OCI-LY1 (cell line): ENCODE data around the gene NTRK3.

ENCODE experiments used
- H2AFZ ChIP-seq: fragments of 200-600 bp; sonication (generic), shearing (Covaris generic); 2 replicates; pipeline ENCODE4 v1.6.0; 2014; ENCODE audit warnings: antibody characterized with exemption, mild to moderate bottlenecking, low read length
- H3F3A ChIP-seq: fragments of 200-600 bp; sonication (generic), shearing (Covaris generic); 2 replicates; pipeline ENCODE4 v1.6.0; 2014; ENCODE audit warnings: mild to moderate bottlenecking, antibody characterized with exemption, low read length, moderate library complexity; ENCODE audit not compliant: insufficient read depth
- H3K27ac ChIP-seq: fragments of 200-600 bp; sonication (generic); 2 replicates; pipeline ENCODE4 v1.5.1; 2014; ENCODE audit warnings: low read length, mixed run types, mild to moderate bottlenecking, low read depth; ENCODE audit not compliant: poor library complexity, severe bottlenecking
- H3K27me3 ChIP-seq: fragments of 200-600 bp; sonication (generic); 2 replicates; pipeline ENCODE4 v1.6.0; 2014; ENCODE audit warnings: antibody characterized with exemption, mild to moderate bottlenecking, low read length, moderate library complexity; ENCODE audit not compliant: insufficient read depth
- H3K36me3 ChIP-seq: fragments of 200-600 bp; sonication (generic); 2 replicates; pipeline ENCODE4 v1.6.1; 2014; ENCODE audit warnings: mild to moderate bottlenecking, antibody characterized with exemption, low read length, moderate library complexity, mixed read lengths; ENCODE audit not compliant: insufficient read depth
- H3K4me1 ChIP-seq: fragments of 200-600 bp; sonication (generic); 2 replicates; pipeline ENCODE4 v1.5.1; 2014; ENCODE audit warnings: mild to moderate bottlenecking, low read length, moderate library complexity; ENCODE audit not compliant: insufficient read depth, severe bottlenecking
- H3K4me2 ChIP-seq: fragments of 200-600 bp; sonication (generic), shearing (Covaris generic); 2 replicates; pipeline ENCODE4 v1.6.1; 2014; ENCODE audit warnings: low read length
- H3K4me3 ChIP-seq: fragments of 200-600 bp; sonication (generic); 2 replicates; pipeline ENCODE4 v1.5.1; 2014; ENCODE audit warnings: low read length, low read depth, mild to moderate bottlenecking, mixed read lengths; ENCODE audit not compliant: poor library complexity, severe bottlenecking
- H3K79me2 ChIP-seq: fragments of 200-600 bp; shearing (Covaris generic); 2 replicates; pipeline ENCODE4 v1.6.1; 2016; ENCODE audit warnings: mixed run types, low read length, mixed read lengths; ENCODE audit not compliant: insufficient read depth
- H3K9ac ChIP-seq: fragments of 200-600 bp; sonication (generic), shearing (Covaris generic); 2 replicates; pipeline ENCODE4 v1.6.1; 2014; ENCODE audit warnings: mild to moderate bottlenecking, low read length, mixed read lengths
- H3K9me2 ChIP-seq: fragments of 200-600 bp; sonication (generic), shearing (Covaris generic); 2 replicates; pipeline ENCODE4 v1.6.1; 2014; ENCODE audit warnings: low read depth, mild to moderate bottlenecking, low read length, mixed read lengths
- H3K9me3 ChIP-seq: fragments of 200-600 bp; shearing (Covaris generic); 2 replicates; pipeline ENCODE4 v1.6.1; 2014; ENCODE audit warnings: low read length, mixed read lengths
- H4K20me1 ChIP-seq: fragments of 200-600 bp; sonication (generic), shearing (Covaris generic); 2 replicates; pipeline ENCODE4 v1.6.0; 2016; ENCODE audit warnings: mild to moderate bottlenecking, low read length; ENCODE audit not compliant: insufficient read depth
- EZH2 ChIP-seq: fragments of 200-600 bp; sonication (generic), shearing (Covaris generic); IDR thresholded peaks from 2 replicates; pipeline ENCODE4 v1.8.0; 2017; ENCODE audit warnings: borderline replicate concordance, mixed run types, mild to moderate bottlenecking, antibody characterized with exemption, low read length, moderate library complexity, mixed read lengths
- TF ChIP-seq, protein P1 (sequence below): fragments of 200-600 bp; sonication (generic), shearing (Covaris generic); IDR thresholded peaks from 2 replicates; pipeline ENCODE4 v1.5.1; 2017; ENCODE audit warnings: mild to moderate bottlenecking, antibody characterized with exemption, low read length, moderate library complexity, mixed read lengths

The NTRK3 gene

DNA sequence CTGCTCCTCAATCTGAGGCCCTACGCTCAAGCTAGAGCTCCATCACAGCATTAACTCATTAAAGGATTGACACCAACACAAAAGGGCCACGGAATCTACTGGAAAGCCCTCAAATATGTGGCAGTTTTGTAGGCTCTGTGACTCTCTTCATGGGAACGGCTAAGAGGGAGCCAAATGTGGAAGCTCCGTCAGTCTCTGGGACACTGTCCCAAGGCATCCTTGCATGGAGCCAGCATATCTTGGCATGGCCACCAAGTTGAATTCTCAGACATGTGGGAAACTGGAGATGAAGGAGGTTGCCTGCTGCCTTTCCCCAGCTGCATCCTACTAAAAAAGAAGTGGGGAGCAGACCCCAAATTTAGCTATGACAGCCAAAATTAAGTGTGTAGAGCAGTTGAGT lies 296.9 kb downstream of the NTRK3 start:
- H3K4me2 ChIP-seq = no peak overlapping the region
- no peaks in the 10 kb centered on the region for H3K9me2 ChIP-seq
- H3K4me1 ChIP-seq = no peaks in the 10 kb centered on the region
- no peaks in the 10 kb centered on the region for H3K9me3 ChIP-seq
- no peaks in the 10 kb centered on the region for H3K36me3 ChIP-seq
- H3K27ac ChIP-seq = no peak overlapping the region
- no peak overlapping the region for H2AFZ ChIP-seq
- TF ChIP-seq, protein P1, sequence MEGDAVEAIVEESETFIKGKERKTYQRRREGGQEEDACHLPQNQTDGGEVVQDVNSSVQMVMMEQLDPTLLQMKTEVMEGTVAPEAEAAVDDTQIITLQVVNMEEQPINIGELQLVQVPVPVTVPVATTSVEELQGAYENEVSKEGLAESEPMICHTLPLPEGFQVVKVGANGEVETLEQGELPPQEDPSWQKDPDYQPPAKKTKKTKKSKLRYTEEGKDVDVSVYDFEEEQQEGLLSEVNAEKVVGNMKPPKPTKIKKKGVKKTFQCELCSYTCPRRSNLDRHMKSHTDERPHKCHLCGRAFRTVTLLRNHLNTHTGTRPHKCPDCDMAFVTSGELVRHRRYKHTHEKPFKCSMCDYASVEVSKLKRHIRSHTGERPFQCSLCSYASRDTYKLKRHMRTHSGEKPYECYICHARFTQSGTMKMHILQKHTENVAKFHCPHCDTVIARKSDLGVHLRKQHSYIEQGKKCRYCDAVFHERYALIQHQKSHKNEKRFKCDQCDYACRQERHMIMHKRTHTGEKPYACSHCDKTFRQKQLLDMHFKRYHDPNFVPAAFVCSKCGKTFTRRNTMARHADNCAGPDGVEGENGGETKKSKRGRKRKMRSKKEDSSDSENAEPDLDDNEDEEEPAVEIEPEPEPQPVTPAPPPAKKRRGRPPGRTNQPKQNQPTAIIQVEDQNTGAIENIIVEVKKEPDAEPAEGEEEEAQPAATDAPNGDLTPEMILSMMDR = no peak
- no peak for TF ChIP-seq EZH2
- H3K27me3 ChIP-seq = no peaks in the 10 kb centered on the region
- no peak overlapping the region for H3K4me3 ChIP-seq
- no peak overlapping the region for H3K9ac ChIP-seq
- H4K20me1 ChIP-seq = no peaks in the 10 kb centered on the region
- no peaks in the 10 kb centered on the region for H3F3A ChIP-seq
- no peaks in the 10 kb centered on the region for H3K79me2 ChIP-seq

DNA sequence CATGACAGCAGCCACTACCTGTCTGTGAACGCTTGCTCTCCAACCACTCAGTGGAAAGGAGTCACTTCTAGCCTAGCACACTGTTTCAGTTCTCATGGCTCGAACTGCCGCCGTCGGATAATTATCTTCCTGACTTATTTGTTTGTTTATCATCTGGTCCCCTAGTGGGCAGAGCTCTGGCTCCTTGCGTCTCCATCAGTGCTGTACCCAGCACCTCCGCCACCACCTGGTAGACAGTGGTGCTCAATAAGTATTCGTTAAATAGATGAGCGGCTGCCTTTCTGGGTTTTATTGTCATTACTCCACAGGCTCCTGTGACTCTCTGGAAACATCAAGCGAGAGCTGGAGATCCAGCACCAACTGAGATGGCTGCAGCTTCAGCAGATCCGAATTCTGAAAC lies 297.5 kb downstream of the NTRK3 start:
- TF ChIP-seq, protein P1 = no peak
- TF ChIP-seq EZH2 = no peak
- H3K27ac ChIP-seq = no peak overlapping the region
- no peak overlapping the region for H3K9ac ChIP-seq
- no peaks in the 10 kb centered on the region for H3K36me3 ChIP-seq
- no peak overlapping the region for H2AFZ ChIP-seq
- no peak overlapping the region for H3K4me3 ChIP-seq
- no peaks in the 10 kb centered on the region for H3K9me2 ChIP-seq
- H3K9me3 ChIP-seq = no peaks in the 10 kb centered on the region
- H3K27me3 ChIP-seq = no peaks in the 10 kb centered on the region
- no peaks in the 10 kb centered on the region for H3K4me1 ChIP-seq
- no peaks in the 10 kb centered on the region for H4K20me1 ChIP-seq
- H3K4me2 ChIP-seq = no peak overlapping the region
- no peaks in the 10 kb centered on the region for H3K79me2 ChIP-seq
- H3F3A ChIP-seq = no peaks in the 10 kb centered on the region

DNA sequence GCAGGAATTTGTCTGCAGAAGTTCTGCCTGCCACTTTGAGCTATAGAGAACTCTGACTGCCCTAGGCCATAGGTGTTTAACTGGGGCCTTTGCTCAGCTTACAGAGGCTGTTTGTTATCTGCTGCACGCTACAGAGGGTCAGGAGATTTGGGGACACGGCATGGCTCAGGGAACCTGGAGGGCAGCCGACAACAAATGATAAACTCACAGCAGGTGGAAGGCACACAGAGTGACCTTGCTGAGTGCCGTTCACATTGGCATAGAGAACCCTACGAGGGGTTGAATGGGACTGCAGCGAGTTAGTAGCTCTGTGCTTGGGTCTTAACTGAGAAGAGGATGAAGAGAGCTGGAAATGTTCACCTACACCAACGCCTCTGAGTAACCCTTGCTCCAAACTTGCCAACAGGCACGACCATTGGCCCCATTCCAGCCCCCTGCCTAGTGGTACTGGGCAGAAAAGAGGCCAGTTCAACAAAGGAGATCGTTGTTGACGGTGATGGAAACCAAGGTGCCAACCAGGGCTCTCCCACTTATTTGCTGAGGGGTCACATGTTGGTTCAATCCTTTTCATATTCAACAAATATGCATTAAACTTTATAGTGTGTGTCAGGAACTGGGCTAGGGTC lies 301.1 kb downstream of the NTRK3 start:
- H3K4me2 ChIP-seq = no peak overlapping the region
- H3K9me3 ChIP-seq = no peaks in the 10 kb centered on the region
- no peak overlapping the region for H3K9ac ChIP-seq
- no peaks in the 10 kb centered on the region for H3K79me2 ChIP-seq
- no peaks in the 10 kb centered on the region for H4K20me1 ChIP-seq
- no peaks in the 10 kb centered on the region for H3F3A ChIP-seq
- no peak overlapping the region for H2AFZ ChIP-seq
- no peak overlapping the region for H3K27ac ChIP-seq
- no peaks in the 10 kb centered on the region for H3K36me3 ChIP-seq
- H3K27me3 ChIP-seq = no peaks in the 10 kb centered on the region
- no peak overlapping the region for H3K4me3 ChIP-seq
- H3K4me1 ChIP-seq = no peaks in the 10 kb centered on the region
- H3K9me2 ChIP-seq = no peaks in the 10 kb centered on the region
- TF ChIP-seq EZH2 = no peak
- TF ChIP-seq, protein P1 = no peak
